Measurements from ENCODE around the gene MRPL14.
"Not testable (repeated sequence)": the region's sequence is repeated elsewhere in the genome, so short reads cannot be mapped to it uniquely, and the experiment has no call there.

The MRPL14 gene

DNA sequence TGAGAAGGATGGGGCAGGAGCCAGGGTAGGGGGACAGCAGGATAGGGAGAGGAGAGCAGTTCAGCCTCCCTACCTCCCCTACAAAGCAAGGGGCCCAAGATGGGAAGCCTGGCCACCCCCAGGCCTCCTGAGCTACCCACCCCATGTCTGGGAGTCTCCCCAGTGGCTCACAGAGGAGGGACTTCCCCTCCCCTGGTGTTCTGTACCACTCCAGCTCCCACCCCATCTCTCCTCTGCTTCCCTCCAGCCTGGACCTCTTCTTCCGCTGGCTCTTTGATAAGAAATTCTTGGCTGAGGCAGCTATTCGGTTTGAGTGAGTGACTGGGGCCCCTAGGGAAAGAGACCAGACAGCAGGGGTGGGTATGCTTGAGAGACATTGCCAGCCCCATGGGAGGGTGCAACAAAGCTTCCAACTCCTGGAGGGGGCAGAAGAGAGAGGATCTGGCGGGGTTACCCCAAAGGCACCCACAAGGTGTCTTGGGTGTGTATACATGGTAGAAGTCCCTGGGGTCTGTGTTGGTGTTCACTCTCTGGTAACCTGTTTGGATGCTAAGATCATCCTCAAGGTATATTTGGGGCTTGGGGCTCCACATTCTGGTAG is 23.2 kb upstream of the MRPL14 start:
- no peak for DNase-seq (ENCODE audit: low read depth, low spot score)

DNA sequence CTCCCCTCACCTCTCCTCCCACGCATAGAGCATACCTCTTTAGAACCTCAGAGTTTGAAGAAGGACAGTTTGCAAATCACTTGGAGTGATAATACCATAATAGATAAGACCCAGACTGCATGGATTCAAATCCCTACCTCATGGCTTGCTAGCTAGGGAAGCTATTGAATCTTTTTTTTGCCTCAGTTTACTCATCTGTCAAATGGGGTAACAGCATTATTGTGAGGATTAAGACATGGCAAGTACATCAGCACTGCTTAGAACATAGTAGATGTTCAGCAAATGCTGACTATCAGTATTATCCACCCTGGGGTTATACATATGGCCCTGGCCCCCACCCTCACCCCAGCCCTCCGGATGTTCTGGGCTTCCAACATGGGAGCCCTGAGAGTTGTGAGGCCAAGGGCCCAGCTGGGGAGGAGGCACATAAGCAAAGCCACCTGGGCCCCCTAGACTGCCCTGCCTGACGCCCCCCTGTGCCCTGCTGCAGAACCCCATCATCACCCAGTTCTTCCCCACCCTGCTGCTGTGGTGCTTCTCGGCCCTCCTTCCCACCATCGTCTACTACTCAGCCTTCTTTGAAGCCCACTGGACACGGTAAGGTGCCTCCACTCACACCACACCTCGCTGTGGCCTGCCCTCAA is 22.2 kb upstream of the MRPL14 start:
- DNase-seq (ENCODE audit: low read depth, low spot score): no peak

DNA sequence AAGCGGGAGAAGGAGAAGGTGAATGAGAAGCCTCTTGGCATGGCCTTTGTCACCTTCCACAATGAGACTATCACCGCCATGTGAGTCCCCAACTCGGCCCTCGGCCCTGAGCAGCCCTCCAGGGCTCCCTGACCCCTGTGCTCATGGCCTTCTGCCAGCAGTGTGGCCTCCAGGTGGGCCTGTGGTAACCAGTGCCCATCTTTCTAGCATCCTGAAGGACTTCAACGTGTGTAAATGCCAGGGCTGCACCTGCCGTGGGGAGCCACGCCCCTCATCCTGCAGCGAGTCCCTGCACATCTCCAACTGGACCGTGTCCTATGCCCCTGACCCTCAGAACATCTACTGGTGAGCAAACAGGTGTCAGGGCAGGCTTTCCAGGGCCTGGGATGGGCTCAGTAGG is 21.1 kb upstream of the MRPL14 start:
- no peak for DNase-seq (ENCODE audit: low read depth, low spot score)

GRCh38 chr6:44147256-44147655 is 20.0 kb upstream of the MRPL14 start:
- DNase-seq (ENCODE audit: low read depth, low spot score): no peak

DNA sequence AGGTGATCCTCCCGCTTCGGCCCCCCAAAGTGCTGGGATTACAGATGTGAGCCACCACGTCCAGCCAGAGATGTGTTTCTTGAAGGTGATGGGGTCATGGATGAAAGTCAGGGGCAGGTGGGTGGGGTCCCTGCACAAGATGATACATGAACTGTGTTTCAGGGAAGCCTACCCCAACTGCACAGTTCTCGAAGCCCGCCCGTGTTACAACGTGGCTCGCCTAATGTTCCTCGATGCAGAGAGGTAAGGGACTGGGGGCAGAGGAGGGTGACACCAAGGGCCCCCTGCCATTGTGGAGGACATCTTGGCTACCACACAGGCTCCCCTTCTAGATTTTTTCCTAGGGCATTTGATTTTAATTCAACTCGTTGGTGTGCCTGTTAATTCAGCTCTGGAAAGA is 19.4 kb upstream of the MRPL14 start:
- DNase-seq (ENCODE audit: low read depth, low spot score): no peak

GRCh38 chr6:44145839-44146238 is 18.6 kb upstream of the MRPL14 start:
- no peak for DNase-seq (ENCODE audit: low read depth, low spot score)

GRCh38 chr6:44144536-44144935 is 17.3 kb upstream of the MRPL14 start:
- DNase-seq (ENCODE audit: low read depth, low spot score): not testable (repeated sequence)

GRCh38 chr6:44143731-44144130 is 16.5 kb upstream of the MRPL14 start:
- DNase-seq (ENCODE audit: low read depth, low spot score): no peak

DNA sequence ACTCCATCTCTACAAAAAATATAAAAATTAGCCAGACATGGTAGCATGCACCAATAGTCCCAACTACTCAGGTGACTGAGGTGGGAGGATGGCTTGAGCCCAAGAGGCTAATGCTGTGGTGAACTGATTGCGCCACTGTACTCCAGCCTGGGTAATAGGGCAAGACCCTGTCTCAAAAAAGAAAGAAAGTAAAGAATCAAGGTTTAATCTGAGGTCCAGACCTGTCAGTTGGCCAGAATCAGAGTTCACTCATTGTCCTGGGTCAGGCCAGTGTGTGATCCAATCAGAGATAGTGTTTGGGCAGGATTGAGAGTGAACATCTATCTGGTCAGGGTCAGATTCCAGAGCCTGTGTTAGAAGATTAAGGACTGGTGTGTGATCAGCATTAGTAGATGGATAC is 15.6 kb upstream of the MRPL14 start:
- no peak for DNase-seq (ENCODE audit: low read depth, low spot score)

DNA sequence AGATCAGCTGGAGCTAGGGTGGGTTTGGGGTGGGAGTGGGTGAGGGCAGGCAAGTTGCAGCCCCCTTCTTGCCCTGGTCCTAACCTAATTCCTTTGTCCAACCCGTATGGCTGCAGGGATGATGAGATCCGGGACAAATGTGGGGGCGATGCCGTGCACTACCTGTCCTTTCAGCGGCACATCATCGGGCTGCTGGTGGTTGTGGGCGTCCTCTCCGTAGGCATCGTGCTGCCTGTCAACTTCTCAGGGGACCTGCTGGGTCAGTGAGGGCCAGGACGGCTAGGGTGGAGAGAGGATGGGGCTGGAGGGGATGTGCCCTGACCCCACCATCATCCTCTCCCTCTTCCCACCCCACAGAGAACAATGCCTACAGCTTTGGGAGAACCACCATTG is 12.1 kb upstream of the MRPL14 start:
- no peak for DNase-seq (ENCODE audit: low read depth, low spot score)

DNA sequence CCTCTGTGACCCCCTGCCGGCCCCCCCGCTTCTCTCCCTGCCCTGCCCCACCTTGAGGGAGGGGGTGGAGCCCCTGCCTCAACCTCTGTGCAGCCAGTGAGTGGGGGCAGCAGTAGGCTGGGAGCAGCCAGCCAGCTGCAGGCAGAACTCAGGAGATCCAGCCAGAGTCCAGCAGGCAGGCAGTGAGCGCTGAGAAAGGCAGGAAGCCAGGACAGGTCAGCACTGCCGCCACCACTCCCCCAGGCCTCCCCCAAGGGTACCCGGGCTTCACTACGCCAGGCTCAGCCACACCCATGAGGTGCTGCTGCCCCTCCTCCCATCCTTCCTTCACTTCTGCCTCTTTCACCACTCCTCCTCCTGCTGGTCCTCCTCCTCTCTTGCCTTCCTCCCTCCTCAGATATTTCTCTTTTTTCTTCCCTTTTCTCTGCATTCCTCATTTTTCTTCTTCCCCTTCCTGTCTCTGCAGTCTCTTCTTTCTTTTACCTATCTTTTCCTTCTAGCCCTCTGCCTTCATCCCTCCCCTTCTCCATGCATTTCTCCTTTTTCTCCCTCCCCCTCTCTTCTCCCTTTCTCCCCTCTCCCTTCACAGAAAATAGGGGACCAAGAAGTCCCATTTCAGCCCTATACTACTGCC is 11.6 kb upstream of the MRPL14 start:
- no peak for DNase-seq (ENCODE audit: low read depth, low spot score)

- DNase-seq (ENCODE audit: low read depth, low spot score): no peak
These were observed 8.6 kb upstream of the MRPL14 start for GRCh38 chr6:44135875-44136274.

- no peak for DNase-seq (ENCODE audit: low read depth, low spot score)
These were observed 8.0 kb upstream of the MRPL14 start for GRCh38 chr6:44135173-44135758.

DNA sequence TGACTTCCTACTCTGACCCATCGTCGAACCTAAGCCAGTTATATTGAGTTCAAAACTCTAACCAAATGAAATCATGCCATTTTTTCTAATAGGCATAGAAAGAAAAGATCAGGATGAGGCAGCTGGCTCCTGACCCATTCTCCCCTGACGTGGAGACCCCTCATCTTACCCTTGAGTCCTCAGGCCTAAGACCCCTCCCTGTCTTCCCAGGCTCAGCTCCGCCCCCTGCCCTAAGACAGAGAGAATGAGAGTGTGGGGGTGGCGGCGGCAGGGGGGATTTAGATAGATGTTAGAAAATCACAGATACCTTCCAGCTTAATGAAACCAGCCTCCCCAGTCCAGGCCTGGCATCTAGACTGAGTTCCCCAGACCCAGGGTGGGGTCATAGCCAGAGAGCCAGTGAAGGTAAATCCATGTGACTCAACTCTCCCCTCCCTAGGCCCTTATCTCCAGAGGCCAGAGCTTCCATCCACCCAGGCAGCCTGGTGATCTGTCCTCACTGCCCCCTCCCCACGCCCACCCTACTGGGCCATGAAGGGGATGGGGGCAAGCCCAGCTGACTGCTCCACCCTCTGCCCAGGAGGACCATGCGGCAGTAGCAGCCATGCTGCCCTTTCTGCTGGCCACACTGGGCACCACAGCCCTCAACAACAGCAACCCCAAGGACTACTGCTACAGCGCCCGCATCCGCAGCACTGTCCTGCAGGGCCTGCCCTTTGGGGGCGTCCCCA is 6.9 kb upstream of the MRPL14 start:
- no peak for DNase-seq (ENCODE audit: low read depth, low spot score)

- no peak for DNase-seq (ENCODE audit: low read depth, low spot score)
These were observed 6.0 kb upstream of the MRPL14 start for GRCh38 chr6:44133003-44133931.

DNA sequence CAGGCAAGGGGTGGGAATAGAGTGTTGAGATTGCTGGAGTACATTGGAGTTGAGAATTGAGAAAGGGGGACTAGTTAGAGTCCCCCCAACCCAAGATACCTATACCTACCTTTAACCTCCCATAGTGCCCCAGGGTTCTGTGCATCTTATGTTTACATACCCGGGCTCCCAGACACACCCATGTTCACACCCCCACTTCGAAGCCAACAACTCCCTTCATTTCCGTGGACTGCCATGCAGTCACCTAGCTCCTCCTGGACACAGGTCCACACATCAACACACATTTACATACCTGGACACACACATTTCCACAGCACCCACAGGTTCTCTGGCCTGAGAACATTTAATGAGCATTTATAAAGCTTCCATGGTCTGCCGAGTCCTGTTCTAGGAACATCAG is 5.2 kb upstream of the MRPL14 start:
- no peak for DNase-seq (ENCODE audit: low read depth, low spot score)

DNA sequence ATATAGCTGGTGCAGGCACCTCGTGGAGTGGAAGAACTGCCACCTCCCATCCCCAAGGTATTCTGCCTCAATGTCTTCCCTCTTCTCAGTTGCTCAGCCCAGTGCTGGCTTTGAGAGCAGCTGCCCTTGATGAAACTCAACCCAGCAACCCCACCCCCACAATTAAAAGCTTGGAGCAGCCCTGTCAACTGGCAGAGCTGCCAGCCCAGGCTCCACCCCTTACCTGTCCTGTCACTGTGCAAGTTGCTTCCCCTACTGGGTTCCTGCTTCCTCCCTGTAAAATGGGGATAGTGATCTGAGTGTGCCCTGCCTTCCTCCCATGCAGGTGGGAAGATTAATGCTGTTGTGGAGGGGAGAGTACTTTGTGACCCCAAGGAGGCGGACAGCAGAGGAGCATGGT is 4.6 kb upstream of the MRPL14 start:
- DNase-seq (ENCODE audit: low read depth, low spot score): no peak

DNA sequence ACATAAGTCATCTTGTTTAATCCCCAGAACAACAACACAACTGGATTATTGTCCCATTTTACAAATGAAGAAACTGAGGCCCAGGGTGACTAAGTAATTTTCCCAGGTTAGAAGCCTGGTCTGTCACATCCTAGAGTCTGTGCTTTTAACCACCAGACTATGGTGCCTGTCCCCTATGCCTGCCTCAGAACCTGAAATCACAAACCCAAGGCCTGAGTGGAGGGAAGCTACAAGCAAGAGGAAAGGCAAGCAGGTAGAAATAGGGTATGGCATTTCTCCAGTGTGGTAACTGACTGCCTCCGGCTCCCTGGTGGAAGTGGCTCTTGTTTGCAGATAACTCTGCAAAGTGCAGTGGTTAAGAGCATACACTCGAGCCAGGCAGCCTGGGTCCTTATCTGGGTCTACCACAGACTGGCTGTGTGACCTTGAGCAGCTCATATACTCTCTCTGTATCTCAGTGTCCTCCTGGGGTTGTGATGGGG is 2.6 kb upstream of the MRPL14 start:
- DNase-seq (ENCODE audit: low read depth, low spot score): no peak

- no peak for DNase-seq (ENCODE audit: low read depth, low spot score)
These were observed 1.0 kb upstream of the MRPL14 start for GRCh38 chr6:44128020-44128917.

Data from smooth muscle cell of the brain vasculature (primary cell).